GM10266 (cell line): ENCODE measurements around the gene TMEM131.

ENCODE experiments used
- DNase-seq: peaks from one replicate; pipeline ENCODE4 v3.0.0; 2012; ENCODE audit errors: extremely low spot score
- TF ChIP-seq, protein P1 (sequence below): IDR thresholded peaks from 2 replicates; pipeline ENCODE4 v1.5.1; 2012; ENCODE audit warnings: mild to moderate bottlenecking, low read depth; ENCODE audit not compliant: control insufficient read depth, insufficient read depth; ENCODE audit errors: missing control alignments

Gene TMEM131

DNA sequence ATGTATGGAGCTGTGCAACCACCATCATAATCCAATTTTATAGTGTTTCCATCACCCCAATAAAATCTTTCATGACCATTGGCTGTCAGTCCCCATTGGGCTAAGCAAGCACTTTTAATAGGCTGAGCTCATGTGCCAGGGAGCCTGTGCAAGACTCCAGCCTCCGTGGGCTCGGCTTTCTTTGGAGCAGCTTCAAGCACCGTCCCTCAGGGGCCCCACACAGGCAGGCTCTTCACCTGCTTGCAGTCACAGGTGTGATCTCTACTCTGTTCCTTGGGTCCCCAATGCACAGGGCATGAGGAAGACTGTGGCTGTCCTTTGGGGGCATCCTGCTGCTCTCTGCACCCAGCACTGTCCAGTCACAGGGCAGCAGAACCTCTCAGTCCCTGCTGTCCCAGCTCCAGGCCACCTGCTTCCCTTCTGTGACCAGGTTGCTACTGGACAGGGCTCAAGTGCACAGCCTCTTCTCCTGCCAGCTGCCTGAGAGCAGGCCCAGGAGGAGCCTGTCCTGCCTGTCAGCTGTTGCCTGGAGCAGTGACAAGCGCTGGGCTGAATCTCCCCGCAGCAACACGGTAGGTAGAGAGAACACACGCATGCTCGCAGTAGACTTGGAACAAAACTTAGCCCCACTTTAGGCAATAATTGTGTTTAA lies 40.7 kb upstream of the TMEM131 start:
- TF ChIP-seq, protein P1, sequence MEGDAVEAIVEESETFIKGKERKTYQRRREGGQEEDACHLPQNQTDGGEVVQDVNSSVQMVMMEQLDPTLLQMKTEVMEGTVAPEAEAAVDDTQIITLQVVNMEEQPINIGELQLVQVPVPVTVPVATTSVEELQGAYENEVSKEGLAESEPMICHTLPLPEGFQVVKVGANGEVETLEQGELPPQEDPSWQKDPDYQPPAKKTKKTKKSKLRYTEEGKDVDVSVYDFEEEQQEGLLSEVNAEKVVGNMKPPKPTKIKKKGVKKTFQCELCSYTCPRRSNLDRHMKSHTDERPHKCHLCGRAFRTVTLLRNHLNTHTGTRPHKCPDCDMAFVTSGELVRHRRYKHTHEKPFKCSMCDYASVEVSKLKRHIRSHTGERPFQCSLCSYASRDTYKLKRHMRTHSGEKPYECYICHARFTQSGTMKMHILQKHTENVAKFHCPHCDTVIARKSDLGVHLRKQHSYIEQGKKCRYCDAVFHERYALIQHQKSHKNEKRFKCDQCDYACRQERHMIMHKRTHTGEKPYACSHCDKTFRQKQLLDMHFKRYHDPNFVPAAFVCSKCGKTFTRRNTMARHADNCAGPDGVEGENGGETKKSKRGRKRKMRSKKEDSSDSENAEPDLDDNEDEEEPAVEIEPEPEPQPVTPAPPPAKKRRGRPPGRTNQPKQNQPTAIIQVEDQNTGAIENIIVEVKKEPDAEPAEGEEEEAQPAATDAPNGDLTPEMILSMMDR = no peak
- no peak for DNase-seq

DNA sequence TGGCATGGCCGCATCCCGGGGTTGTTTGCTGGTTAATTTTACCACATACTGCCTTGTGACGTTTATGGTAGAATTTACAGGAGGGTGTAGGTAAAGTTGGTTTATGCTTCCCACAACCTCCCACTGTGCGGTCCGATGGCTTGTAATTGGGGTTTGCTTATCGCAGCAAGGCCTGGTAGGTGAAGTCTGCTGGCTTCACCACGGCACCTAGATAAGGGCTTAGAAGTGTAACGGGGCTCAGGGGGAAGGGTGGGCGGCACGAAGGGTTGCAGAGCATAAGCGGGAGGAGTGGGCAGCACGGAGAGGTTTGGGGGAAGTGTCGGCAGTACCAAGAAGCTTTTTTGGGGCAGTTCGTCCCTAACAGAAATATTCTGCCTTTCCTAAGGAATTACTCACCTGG lies 39.0 kb upstream of the TMEM131 start:
- no peak for DNase-seq
- TF ChIP-seq, protein P1 = no peak

DNA sequence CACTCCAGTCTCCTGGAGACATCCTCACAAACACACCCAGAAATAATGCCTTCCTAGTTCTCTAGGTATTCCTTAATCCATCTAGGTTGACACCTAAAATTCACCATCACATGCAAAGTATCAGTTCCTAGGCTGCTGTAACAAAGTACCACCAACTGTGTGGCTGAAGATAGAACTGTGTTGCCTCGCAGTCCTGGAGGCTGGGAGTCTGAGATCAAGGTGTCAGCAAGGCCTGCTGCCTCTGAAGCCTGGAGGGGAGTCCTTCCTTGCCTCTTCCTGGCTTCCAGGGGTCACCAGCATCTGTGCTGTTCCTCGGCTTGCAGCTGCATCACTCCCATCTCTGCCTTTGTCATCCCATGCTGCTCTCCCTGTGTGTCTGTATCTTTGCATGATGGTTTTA lies 36.3 kb upstream of the TMEM131 start:
- DNase-seq = no peak
- TF ChIP-seq, protein P1 = no peak

DNA sequence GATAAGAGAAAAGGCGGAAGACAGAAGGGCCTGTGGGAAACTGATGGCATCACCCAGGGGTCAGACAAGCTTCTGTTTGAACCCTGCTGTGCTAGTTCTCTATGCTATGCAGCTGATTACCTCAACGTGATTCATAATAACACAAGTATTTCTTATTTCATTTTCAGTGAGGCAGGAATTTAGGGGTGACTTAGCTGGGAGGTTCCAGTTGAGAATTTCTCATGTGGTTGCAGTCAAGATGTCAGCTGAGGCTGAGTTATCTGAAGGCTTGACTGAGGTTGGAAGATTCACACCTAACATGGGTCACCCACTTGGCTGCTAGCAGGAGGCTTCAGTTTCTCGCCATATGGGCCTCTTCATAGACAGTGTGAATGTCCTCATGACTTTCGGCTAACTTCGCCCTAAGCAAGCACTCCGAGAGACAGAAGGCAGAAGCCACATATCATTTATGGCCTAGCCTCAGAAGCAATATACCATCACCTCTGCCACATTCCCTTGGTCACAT lies 34.0 kb upstream of the TMEM131 start:
- TF ChIP-seq, protein P1 = no peak
- DNase-seq = no peak

DNA sequence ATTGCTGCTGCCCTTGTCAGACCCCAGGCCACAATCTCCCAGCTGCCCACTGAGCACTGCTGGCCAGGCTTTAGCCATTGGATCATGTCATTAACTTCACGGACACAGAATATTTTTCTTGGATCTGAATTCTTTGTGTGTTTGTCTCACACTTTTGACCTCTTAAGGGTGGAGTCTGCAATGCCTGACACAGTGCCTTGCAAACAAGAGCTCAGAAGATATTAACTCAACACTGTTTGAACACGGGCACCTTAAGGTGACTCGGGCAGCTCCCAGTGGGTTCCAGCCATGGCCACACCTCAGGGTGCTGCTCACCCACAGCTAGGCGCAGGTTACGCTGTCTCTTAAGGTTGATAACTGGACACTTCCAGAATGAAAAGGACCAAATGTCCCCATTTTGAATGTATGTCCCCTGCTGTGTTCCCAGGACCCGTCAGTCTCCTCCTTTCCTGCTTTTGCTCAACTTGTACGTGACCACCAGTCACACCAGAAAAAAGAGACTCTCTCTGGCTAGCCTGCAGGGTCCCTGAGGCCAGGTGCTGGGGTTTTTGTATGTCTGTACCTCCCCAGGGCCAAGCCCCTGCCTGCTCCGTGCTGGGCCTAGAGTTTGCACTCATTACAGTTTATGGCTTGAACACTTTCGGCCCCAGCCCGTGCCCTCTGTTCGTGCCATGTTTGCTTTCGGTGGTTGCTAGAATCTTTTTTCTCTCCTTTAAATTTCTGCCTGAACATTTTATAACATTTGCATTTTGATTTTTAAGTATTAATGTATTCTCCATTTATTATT lies 33.4 kb upstream of the TMEM131 start:
- DNase-seq = no peak
- TF ChIP-seq, protein P1 = no peak

DNA sequence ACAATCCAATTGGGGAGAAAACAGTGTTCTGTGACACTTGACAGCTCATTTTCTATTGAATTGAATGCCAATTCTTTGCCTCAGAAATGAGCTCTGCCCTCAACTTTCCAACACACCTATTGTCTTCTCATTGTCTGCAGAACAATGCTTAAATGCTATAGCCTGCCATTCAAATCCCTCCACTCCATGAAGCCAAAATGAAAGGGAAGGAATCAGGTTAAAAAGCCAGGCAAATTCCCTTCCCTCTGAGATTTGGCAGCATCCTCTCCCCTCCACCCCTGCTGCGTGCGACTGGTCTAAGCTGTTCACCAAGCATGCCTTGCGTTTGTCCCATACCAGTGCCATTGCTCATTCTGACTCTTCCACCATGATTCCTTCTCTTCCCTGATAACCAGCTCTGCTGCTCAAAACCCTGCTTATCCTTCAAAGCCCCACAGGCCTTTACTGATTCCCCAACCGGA lies 32.4 kb upstream of the TMEM131 start:
- TF ChIP-seq, protein P1 = no peak
- DNase-seq = no peak

DNA sequence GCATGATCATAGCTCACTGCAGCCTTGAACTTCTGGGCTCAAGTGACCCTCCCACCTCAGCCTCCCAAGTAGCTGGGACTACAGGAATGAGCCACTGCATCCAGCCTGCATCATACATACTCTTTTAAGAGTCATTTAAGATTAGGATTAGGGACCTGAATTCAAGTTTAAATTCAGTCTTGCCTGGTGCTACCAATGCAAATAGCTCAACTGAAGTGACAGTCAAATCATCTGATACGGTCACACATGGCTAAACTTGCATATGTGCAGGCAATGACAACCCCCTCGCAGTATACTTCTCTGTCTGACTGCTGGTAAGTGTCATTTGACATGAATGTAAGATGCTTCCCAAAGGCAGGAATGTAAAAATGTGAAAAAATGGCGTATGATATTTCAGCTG lies 31.8 kb upstream of the TMEM131 start:
- TF ChIP-seq, protein P1 = no peak
- DNase-seq = no peak
